Parathyroid adenoma (tissue), 2 donors: ENCODE results near the gene PDZD8.

ENCODE experiments used
- H2AFZ ChIP-seq: fragments of 300-600 bp; sonication (generic); one replicate; pipeline ENCODE4 v1.7.0; 2017; ENCODE audit warnings: antibody characterized with exemption, mild to moderate bottlenecking
- H3K27ac ChIP-seq: fragments of 300-600 bp; sonication (generic); one replicate; pipeline ENCODE4 v1.7.0; 2017
- H3K27me3 ChIP-seq: fragments of 300-600 bp; sonication (generic); one replicate; pipeline ENCODE4 v1.7.0; 2017; ENCODE audit warnings: low read length; ENCODE audit not compliant: control insufficient read depth, insufficient read depth
- H3K36me3 ChIP-seq: fragments of 300-600 bp; sonication (generic); one replicate; pipeline ENCODE4 v1.7.0; 2017; ENCODE audit warnings: low read length; ENCODE audit not compliant: control insufficient read depth, insufficient read depth
- H3K4me1 ChIP-seq: fragments of 300-600 bp; sonication (generic); one replicate; pipeline ENCODE4 v1.7.0; 2017; ENCODE audit warnings: control low read depth
- H3K4me2 ChIP-seq: fragments of 300-600 bp; sonication (generic); one replicate; pipeline ENCODE4 v1.7.0; 2017; ENCODE audit warnings: low read length
- H3K4me3 ChIP-seq: fragments of 300-600 bp; sonication (generic); one replicate; pipeline ENCODE4 v1.7.0; 2017; ENCODE audit warnings: low read depth, low read length
- H3K79me2 ChIP-seq: fragments of 300-600 bp; sonication (generic); one replicate; pipeline ENCODE4 v1.7.0; 2017; ENCODE audit warnings: control low read depth
- H3K9ac ChIP-seq: fragments of 300-600 bp; sonication (generic); one replicate; pipeline ENCODE4 v1.7.0; 2017; ENCODE audit warnings: mild to moderate bottlenecking
- H3K9me3 ChIP-seq: fragments of 300-600 bp; sonication (generic); one replicate; pipeline ENCODE4 v1.7.0; 2017; ENCODE audit warnings: low read length; ENCODE audit not compliant: control insufficient read depth
- CTCF ChIP-seq: fragments of 300-600 bp; sonication (generic); IDR thresholded peaks from one replicate; pipeline ENCODE4 v1.7.0; 2017; ENCODE audit warnings: antibody characterized with exemption, mild to moderate bottlenecking
- donor health status: primary hyperparathyroidism.

The PDZD8 gene

GRCh38 chr10:117339578-117339977 lies 35.7 kb downstream of the PDZD8 start:
- Histone ChIP-seq H3K27me3 (no peaks in the 10 kb centered on the region), H3K4me3 (no peak overlapping the region), H2AFZ (no peak overlapping the region), H3K36me3 (no peaks in the 10 kb centered on the region), H3K4me1 (peaks cover 11% of the 10 kb centered on the region), H3K9ac (no peak overlapping the region), H3K4me2 (peak overlapping the region; percentile 28), H3K79me2 (peaks cover 5% of the 10 kb centered on the region), H3K9me3 (no peaks in the 10 kb centered on the region), H3K27ac (peak overlapping the region; percentile 51)
- no peak for TF ChIP-seq CTCF

GRCh38 chr10:117334926-117335325 lies 40.3 kb downstream of the PDZD8 start:
- Histone ChIP-seq H3K4me3 (no peak overlapping the region), H3K27me3 (no peaks in the 10 kb centered on the region), H3K4me2 (no peak overlapping the region), H3K4me1 (peaks cover 10% of the 10 kb centered on the region), H3K9me3 (no peaks in the 10 kb centered on the region), H3K36me3 (no peaks in the 10 kb centered on the region), H3K79me2 (peaks cover 23% of the 10 kb centered on the region), H3K9ac (no peak overlapping the region), H2AFZ (no peak overlapping the region), H3K27ac (no peak overlapping the region)
- no peak for TF ChIP-seq CTCF

- Histone ChIP-seq H3K4me3 (no peak overlapping the region), H3K4me1 (peaks cover 5% of the 10 kb centered on the region), H3K9me3 (no peaks in the 10 kb centered on the region), H3K27ac (no peak overlapping the region), H3K79me2 (peaks cover 30% of the 10 kb centered on the region), H3K27me3 (no peaks in the 10 kb centered on the region), H2AFZ (no peak overlapping the region), H3K36me3 (no peaks in the 10 kb centered on the region), H3K4me2 (no peak overlapping the region), H3K9ac (no peak overlapping the region)
- TF ChIP-seq CTCF, result no peak
Observed at GRCh38 chr10:117334066-117334465, 41.2 kb downstream of the PDZD8 start.

GRCh38 chr10:117327262-117327661 lies 48.0 kb downstream of the PDZD8 start:
- H3K79me2 ChIP-seq, result peaks cover 52% of the 10 kb centered on the region
- TF ChIP-seq CTCF, result no peak
- peak overlapping the region; percentile 3 for H3K4me2 ChIP-seq
- peaks cover 21% of the 10 kb centered on the region for H3K4me1 ChIP-seq
- H3K36me3 ChIP-seq, result no peaks in the 10 kb centered on the region
- no peak overlapping the region for H3K9ac ChIP-seq
- no peaks in the 10 kb centered on the region for H3K27me3 ChIP-seq
- no peaks in the 10 kb centered on the region for H3K9me3 ChIP-seq
- H3K4me3 ChIP-seq, result no peak overlapping the region
- H3K27ac ChIP-seq, result no peak overlapping the region
- no peak overlapping the region for H2AFZ ChIP-seq

- H3K4me3 ChIP-seq, result no peak overlapping the region
- no peak for TF ChIP-seq CTCF
- peaks cover 31% of the 10 kb centered on the region for H3K79me2 ChIP-seq
- no peak overlapping the region for H3K9ac ChIP-seq
- no peak overlapping the region for H3K27ac ChIP-seq
- no peaks in the 10 kb centered on the region for H3K36me3 ChIP-seq
- H3K4me1 ChIP-seq, result peaks cover 20% of the 10 kb centered on the region
- H3K27me3 ChIP-seq, result no peaks in the 10 kb centered on the region
- no peak overlapping the region for H2AFZ ChIP-seq
- H3K4me2 ChIP-seq, result no peak overlapping the region
- no peaks in the 10 kb centered on the region for H3K9me3 ChIP-seq
Observed at GRCh38 chr10:117324367-117324766, 50.9 kb downstream of the PDZD8 start.
